Brain microvascular endothelial cell (primary cell): ENCODE data around the gene SLC44A5.

ENCODE experiments used
- DNase-seq: peaks from one replicate; pipeline ENCODE4 v3.0.0-alpha.2; 2020
- H3K27ac ChIP-seq: fragments of 250-450 bp; sonication (Bioruptor Pico); 2 replicates; pipeline ENCODE4 v1.5.1; 2020; ENCODE audit warnings: mild to moderate bottlenecking, moderate library complexity
- H3K27me3 ChIP-seq: fragments of 250-450 bp; sonication (Bioruptor Pico); replicated peaks from 2 replicates; pipeline ENCODE4 v1.5.1; 2020; ENCODE audit warnings: mild to moderate bottlenecking
- H3K36me3 ChIP-seq: fragments of 250-450 bp; sonication (Bioruptor Pico); replicated peaks from 2 replicates; pipeline ENCODE4 v1.5.1; 2020; ENCODE audit warnings: mild to moderate bottlenecking
- H3K4me3 ChIP-seq: 2 replicates; pipeline ENCODE4 v1.5.1; 2011; ENCODE audit warnings: low read depth, mild to moderate bottlenecking, control low read depth, low read length, moderate library complexity
- in situ Hi-C: cut with HindIII; loops from 2 replicates; pipeline ENCODE4 v1.10.0; 2017; ENCODE audit warnings: low sequenced_read_pairs, low pct_ligation_motif_present
- TF ChIP-seq, protein P1 (sequence below): IDR thresholded peaks from 2 replicates; pipeline ENCODE4 v1.5.1; 2011; ENCODE audit warnings: low read depth, mild to moderate bottlenecking, moderate library complexity, low read length, control low read depth, inconsistent platforms; ENCODE audit errors: missing control alignments

The SLC44A5 gene

GRCh38 chr1:75233302-75233929 lies 377.5 kb downstream of the SLC44A5 start:
- in situ Hi-C loops, result no loop called here
- TF ChIP-seq, protein P1, sequence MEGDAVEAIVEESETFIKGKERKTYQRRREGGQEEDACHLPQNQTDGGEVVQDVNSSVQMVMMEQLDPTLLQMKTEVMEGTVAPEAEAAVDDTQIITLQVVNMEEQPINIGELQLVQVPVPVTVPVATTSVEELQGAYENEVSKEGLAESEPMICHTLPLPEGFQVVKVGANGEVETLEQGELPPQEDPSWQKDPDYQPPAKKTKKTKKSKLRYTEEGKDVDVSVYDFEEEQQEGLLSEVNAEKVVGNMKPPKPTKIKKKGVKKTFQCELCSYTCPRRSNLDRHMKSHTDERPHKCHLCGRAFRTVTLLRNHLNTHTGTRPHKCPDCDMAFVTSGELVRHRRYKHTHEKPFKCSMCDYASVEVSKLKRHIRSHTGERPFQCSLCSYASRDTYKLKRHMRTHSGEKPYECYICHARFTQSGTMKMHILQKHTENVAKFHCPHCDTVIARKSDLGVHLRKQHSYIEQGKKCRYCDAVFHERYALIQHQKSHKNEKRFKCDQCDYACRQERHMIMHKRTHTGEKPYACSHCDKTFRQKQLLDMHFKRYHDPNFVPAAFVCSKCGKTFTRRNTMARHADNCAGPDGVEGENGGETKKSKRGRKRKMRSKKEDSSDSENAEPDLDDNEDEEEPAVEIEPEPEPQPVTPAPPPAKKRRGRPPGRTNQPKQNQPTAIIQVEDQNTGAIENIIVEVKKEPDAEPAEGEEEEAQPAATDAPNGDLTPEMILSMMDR, result peak; percentile 53
- H3K36me3 ChIP-seq, result no peaks in the 10 kb centered on the region
- no peak overlapping the region for H3K27ac ChIP-seq
- H3K4me3 ChIP-seq, result no peak overlapping the region
- H3K27me3 ChIP-seq, result no peaks in the 10 kb centered on the region
- peak; percentile 8 for DNase-seq

- Histone ChIP-seq H3K4me3 (no peak overlapping the region), H3K36me3 (no peaks in the 10 kb centered on the region), H3K27ac (no peak overlapping the region), H3K27me3 (no peaks in the 10 kb centered on the region)
- in situ Hi-C loops, result no loop called here
- DNase-seq, result no peak
- TF ChIP-seq, protein P1, result no peak
These were observed 390.8 kb downstream of the SLC44A5 start for GRCh38 chr1:75220072-75220471.

DNA sequence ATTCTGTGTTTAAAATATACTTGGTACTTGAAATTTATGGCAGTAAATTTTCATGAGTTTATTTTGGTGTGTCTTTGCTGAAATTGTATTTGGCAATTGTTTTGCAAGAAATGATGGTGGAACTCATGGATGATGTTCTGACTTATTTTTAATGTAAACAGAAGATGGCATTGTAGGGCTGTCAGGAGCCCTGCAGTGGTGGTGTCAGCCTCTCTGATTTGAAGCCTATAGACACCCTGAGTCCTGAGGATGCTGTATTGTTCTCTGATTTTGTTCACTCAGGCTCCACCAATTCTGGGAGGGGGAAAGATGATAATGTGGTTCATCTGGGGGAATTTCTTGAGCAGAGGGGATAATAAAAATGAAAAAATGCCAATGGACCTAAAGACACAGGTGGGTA lies 396.9 kb downstream of the SLC44A5 start:
- H3K27me3 ChIP-seq, result no peaks in the 10 kb centered on the region

GRCh38 chr1:75211648-75212047 lies 399.3 kb downstream of the SLC44A5 start:
- no peak for DNase-seq
- no peak overlapping the region for H3K4me3 ChIP-seq
- H3K36me3 ChIP-seq, result no peaks in the 10 kb centered on the region
- no peak overlapping the region for H3K27ac ChIP-seq
- TF ChIP-seq, protein P1, result no peak
- H3K27me3 ChIP-seq, result no peaks in the 10 kb centered on the region
- in situ Hi-C loops, result no loop called here

More for the DNA sequence above, 396.9 kb downstream of the SLC44A5 start:
- no peaks in the 10 kb centered on the region for H3K36me3 ChIP-seq
- no peak overlapping the region for H3K27ac ChIP-seq
- DNase-seq, result no peak
- TF ChIP-seq, protein P1, result no peak
- no peak overlapping the region for H3K4me3 ChIP-seq
- in situ Hi-C loops, result no loop called here

- TF ChIP-seq, protein P1, result no peak
- no peak overlapping the region for H3K4me3 ChIP-seq
- in situ Hi-C loops, result no loop called here
- no peaks in the 10 kb centered on the region for H3K36me3 ChIP-seq
- no peaks in the 10 kb centered on the region for H3K27me3 ChIP-seq
- DNase-seq, result no peak
- H3K27ac ChIP-seq, result no peak overlapping the region
These were observed 402.1 kb downstream of the SLC44A5 start for GRCh38 chr1:75208862-75209261.
